HG03108 (cell line): Measurements from ENCODE around the gene PPARG.

Experiments used
- ATAC-seq: cut with Tn5 transposase; IDR thresholded peaks from one replicate; pipeline ENCODE4 v1.9.1; 2021; ENCODE audit warnings: moderate library complexity; ENCODE audit not compliant: unreplicated experiment

Gene PPARG

DNA sequence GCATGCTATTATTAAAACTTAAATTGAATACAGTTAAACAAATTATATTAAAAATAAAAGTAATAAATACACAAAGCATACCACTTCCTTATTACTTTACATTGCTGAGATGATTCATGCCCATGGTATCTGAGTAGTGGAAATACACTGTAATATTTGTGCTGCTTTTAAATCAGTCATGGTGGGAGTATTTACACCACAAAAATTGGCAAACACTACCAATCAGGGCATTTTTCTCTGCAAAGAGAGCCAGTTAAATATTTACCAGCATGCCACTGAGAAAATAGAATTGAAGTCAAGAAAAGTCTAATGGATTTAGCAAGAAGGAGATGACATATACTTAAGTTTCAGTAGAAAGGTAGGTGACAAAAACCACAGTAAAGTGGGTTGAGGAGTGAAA, 19.6 kb downstream of the PPARG start:
- ATAC-seq, result no peak

DNA sequence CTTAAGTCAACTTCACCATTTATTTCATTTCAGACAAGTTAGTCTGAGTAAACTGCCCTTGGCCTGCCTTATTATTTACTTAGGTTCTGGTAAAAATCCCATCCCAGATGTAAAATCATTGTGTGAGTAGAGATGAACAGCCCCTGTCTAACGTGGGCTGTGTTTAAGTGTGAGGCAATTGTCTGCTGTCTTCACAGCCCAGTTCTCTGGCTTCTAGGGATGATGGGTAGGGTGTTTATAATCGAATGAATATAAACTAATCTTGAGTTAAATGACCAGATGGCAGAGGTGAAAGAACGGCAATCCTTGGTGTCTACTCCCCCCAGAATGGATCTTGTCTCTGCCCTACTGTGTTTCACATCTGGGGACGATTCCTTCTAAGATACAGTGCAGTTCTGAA, 20.8 kb downstream of the PPARG start:
- ATAC-seq, result no peak

DNA sequence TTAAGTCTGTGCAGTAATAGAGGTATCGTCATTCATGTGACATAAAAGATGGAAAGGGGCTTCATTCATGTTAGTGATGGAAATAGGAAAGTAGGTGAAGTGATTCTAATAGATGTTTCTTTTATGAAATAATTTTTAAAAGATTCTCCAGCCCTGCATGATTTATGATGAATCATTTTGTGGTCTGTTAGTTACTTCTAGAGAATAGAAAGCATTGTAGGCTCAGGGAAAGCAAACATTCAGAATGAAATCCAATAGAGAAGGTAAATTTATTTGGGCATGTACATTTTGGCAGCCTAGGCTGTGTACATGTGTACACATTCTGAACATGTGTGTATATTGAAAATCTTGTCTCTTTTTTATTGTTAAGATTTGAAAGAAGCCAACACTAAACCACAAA, 23.1 kb downstream of the PPARG start:
- ATAC-seq, result no peak

DNA sequence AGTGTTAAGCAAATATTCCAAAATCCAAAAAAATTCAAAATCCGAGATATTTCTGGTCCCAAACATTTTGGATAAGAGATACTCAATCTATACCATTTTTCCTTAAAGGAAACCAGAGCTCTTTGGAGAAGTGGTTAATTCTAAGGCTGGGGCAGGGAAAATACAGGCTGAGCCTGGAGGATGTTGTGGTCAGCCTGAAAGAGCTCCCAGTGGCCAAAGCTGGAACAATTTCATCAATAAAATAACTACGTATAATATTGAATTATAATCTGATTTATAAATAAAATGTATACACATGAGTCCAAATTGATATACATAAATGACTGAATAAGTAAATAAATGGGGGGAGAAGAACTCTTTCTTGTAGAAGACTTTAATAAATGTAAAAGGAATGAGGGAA, 24.6 kb downstream of the PPARG start:
- no peak for ATAC-seq

DNA sequence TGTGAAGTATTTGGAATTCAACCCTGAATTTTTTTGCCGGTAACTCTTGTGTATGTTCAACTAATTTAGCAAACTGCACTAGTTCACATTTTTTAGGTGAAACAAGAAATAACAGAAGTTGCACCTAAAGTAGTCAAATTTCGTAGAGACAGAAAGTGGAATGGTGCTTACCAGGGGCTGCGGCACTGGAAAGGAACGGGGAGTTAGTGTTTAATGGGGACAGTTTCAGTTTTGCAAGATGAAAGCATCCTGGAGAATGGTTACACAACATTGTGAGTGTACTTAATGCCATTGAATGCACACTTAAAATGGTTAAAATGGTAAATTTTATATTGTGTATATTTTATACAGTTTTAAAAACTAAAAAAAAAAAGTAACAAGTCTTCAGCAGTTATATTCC, 27.4 kb downstream of the PPARG start:
- no peak for ATAC-seq

DNA sequence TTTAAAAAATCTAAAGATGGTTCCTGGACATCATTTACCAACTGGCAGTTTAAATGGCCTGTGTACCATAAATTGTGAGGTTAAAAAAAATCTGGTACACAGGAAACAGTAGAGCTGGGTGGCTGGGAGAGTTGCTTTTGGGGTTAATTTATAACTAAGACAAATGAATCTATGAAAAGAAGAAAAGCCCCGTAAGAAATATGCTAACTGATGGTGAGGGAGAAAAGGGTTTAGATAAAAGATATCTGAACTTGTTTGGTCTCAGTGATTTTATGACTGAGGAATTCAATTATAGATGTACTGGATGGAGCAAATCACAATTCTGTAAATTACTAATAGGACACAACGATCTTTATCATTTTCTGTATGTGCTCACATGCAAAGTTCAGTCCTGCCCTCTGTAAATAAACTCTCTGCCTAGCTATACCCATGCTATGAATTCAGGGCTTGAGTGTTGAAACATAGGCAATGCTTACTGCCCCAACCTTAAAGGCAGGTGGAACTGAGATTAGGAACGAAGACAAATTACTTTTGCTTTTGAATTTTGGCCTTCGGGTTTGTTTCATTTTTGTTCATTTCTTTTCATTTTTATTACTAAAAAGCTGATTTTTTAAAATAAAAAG, 28.0 kb downstream of the PPARG start:
- no peak for ATAC-seq

DNA sequence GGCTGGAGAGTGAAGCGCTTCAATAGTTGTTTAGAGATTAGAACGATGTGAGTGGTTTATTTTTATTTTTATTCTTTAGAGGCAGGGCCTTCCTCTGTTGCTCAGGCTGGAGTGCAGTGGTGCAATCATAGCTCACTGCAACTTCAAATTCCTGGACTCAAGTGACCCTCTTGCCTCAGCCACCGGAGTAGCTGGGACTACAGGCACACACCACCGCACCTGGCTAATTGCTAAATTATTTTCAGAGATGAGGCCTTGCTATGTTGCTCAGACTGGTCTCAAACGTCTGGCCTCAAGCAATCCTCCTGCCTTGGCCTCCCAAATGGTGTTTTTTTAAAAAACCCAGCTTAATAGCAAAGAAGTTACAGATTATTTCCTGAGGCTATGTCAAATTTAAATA, 29.0 kb downstream of the PPARG start:
- no peak for ATAC-seq

DNA sequence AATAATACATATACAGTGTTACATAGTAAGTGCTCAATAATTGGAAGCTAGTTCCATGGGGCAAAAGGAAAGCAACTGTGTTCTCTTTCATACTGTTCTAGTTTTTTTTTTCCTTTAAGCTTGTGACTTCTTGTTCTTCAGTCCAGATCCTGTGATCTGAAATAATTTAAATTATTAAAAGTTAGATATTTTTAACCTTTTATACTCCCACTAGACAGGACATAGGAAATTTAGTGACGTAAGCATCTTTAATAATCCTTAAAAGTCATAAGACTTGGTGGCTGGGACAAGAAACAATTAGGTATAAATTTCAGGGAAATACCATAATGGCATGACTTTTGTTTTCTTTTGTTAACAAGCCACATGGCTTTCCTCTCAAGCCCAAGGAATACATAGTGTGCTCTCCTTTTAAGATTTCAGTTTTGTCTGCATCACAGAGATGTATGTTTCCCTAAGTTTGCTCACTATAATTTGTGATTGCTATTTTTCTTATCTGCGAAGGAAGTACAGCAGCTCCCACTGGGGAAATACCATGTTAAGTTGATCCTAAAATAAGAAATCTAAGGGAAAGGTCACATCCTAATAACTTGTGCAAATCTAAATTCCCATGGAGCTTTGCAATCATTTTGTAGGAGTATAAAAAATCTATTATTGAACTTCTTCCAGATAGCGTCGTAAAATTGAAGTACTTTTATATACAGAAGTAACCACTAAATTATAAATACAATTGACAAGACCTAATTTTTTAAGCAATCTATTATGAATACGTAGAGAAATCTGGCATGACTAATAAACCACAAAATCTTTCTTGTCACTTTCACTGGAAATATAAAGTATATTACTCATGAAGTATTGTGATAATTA, 30.1 kb downstream of the PPARG start:
- no peak for ATAC-seq

DNA sequence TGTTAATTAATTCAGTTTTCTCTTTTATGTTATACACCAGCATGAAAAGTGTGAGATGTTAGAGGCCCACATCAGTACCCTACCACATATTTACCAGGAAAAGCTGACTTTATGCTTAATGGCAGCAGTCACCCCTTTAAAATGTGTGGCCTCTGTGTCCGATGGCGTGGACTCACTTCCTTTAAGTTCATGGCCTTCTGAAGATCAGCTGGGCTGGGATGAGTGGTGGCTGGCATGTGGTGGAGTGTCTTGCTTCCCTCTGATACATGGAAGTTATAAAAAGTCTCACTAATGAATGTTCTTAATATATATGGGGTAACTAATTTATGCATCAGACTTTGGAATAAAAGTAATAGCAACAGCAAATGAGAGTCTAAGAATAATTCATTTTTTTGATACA, 32.1 kb downstream of the PPARG start:
- ATAC-seq, result no peak

DNA sequence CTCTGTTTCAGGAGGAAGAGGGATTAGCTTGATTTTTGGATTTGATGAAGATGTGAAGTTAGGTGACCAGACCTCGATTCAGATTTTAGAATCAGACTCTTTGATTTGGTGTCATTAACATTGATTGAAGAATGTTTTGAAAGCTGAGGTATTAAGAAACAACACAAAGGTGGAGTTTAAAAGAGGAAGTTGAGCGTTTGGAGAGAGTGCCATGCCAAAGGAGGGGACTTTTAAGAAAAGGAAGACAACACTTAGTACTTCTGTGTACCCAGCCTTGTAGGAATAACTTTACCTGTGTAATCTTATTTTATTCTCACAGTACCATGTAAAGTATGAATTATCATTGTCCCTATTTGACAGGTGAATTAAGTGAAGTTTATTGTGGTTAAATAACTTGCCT, 34.4 kb downstream of the PPARG start:
- no peak for ATAC-seq

DNA sequence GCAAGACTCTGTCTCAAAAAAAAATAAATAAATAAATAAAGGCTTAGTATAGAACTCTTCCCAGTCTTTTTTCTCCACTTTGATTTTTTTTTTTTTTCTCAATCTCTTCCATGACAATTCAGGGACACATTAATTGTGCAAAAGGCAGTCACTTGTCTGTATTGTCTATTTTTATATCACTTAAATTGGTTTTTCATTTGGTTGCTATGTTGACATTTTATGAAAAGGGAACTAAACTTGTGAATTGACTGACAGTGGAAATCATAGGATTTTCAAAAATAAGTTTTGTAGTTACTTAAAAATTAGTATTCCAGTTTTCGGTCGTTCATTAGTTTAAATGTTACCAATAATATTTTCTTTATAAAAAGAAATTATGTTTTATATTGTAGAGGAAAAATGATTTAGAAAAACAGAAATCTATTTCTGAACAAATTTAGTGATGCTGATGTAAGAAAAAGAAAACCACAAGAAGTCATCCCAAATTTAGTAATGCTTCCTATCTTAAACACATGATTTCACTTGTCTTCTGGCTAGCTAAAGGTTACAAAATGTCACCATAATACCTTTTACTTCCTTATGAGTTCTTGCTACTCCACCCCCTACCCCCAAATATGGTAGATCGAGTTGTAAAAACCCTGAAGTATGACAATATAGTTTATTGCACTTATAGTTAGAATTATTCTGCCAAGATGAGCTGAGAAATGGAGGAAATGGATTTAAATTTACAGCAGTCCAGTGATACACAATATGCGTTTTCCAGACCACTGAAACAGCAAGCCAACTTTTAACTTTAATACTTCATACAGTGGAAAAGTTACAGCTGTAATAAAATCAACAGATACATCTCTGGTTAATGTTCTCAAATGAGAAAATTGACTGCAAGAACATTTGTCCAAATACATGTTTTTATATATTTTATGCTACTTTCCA, 37.0 kb downstream of the PPARG start:
- ATAC-seq, result no peak

DNA sequence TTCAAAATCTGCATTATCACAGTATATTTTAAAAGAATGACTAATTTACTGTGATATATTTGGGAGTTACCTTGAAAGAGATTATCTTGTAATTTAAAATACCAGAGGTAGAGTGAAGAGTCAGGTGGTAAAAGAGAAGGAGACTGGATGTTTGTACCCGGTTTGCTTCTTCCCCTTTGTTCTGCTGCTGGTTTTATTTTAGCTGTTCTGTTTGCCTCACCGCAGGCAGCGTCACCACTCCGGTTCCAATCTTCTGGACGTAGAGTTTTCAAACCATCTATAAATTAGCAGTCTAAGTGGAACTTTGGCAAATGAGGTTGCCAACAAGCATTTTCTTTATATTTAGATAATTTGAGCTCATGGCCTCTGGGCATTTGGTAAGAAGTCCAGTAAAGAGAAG, 38.2 kb downstream of the PPARG start:
- ATAC-seq, result no peak

DNA sequence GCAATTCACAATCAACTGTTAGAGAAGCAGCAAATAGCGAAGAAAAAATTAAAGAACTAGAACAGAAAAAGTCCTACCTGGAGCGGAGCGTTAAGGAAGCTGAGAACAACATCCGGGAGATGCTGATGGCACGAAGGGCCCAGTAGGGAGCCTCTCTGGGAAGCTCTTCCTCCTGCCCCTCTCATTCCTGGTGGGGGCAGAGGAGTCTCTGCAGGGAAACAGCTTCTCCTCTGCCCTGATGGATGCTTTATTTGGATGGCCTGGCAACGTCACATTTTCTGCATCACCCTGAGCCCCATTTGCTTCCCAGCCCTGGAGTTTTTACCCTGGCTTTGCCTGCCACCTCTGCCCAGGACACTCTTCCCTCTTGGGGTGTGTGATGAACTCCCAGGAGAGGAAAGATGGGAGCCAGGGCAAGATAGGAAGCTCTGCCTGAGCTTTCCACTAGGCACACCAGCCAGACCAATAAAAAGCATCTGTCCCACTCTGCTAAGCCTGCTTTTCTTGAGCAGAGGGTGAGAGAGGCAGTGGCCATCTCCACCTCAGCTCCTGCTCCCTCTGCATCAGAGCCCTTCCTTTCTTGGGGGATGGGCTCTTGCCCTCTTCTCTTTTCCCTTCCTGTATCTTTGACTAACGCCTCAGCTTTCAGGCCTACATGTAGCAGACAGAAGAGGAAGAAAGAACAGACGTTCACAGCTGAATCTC, 39.4 kb downstream of the PPARG start:
- no peak for ATAC-seq

DNA sequence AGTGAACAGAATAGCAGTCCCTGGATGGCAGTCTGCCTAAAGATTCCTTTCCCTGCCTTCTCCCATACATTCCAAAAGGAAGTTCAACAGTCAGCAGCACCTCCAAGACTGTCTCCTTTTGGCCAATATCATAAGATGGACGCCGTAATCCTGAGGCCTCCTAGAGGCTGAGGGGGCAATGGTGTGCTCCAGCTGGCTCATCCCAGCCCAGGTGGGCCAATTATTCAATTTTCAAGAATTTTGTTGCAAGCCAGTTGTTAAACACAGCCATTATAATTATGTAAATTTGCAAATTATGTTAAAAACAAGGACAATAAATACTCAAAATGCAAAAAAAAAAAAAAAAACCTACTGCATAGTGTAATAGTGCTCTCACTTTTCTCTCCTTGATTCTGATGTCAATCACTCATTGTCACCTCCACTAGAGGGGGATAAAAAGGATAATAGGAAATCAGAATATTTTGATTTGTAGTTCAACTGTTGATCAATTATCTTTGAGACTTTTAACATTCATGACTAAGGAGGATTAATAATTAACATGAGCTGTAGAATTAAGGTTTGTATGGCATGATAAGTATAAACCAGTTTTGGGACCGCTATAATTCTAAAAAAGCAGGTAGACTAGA, 40.1 kb downstream of the PPARG start:
- ATAC-seq, result no peak

DNA sequence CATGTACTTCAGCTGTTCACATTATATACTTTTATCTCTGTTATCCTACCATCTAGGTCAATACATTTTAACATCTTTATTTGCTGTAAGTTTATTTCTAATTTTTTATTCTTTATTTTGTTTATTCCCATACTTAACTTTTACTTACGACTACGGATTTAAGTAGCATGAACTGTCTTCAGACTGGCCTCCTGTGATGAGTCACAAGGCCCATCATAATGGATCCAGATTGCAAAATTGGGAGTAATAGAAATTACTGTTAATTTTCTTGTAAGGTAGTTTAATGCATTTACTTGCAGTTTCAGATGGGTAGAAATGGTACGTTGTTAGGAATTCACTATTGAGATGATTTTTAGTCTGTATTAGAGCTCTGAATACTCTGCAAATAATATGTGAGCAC, 45.9 kb downstream of the PPARG start:
- ATAC-seq, result no peak

DNA sequence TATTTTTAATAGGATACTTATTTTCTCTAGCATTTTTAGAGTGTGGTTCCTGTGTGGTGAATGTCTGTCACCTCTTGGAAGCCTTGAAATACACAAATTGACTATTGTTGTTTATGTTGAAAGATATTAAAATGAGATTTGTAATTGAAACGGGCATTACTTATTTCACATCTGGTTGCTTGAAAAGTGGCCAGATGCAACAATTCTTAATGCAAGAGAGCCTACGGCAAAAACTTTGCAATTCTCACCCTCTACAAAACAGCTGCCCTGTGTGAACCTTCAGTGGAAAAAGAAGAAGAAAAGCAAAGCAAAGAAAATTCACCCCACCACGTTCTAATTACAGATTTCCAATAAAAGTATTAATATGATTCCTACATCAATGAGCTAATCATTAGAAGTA, 46.6 kb downstream of the PPARG start:
- no peak for ATAC-seq

DNA sequence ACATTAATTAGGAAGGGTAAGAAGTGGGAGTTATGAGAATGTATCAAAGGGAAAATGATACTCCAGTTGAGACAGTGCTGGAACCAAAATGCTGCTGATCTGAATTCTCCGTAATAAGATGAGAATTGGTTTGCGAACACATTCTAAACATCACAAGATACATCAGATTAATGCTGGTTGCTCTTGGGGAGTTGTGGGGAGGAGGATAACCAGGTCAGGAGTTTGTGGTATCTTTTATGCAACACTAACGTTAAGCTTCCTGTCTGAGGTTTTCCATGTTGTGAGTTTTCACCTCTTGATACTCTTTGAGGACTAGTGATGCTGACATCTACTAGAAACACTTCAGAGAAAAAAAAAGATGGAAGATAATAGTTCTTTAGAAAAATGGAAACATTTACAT, 47.2 kb downstream of the PPARG start:
- ATAC-seq, result no peak

DNA sequence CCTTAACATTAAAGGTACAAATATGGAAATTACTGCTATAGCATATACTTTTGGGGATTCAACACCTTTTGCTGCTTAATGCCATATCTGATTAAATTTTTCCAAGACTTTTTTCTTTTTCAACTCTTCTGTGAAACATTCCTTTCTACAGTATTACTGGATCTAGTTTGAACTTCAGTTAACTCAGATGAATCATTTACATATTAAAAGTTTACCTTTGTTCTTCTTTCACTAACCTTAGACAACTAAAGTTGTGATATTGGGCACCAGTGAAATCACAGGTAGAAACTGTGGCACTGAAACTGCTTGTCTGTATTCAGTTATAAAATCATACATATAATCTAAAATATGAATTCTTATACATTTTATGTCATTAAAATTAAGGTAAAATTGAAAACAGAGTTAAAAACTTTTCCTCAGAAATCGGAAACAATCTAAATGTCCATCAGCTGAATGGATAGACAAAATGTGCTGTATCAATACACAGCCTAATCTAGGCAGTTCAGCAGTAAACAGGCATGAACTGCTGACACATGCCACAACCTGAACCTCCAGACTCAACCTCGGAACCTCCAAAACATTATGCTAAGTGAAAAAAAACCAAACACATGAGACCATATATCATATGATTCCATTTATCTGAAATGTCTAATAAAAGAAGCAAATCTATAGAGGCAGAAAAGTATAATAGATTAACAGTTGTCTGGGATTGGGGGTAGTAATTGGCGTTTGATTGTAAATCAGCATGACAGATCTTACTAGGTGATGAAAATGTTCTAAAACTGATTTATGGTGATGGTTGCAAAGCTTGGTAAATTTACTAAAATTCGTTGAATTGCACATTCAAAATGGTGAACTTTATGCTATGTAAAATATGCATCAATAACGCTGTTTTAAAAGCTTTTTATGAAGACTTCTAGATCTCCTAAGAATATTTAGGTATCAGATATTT, 50.0 kb downstream of the PPARG start:
- ATAC-seq, result no peak

DNA sequence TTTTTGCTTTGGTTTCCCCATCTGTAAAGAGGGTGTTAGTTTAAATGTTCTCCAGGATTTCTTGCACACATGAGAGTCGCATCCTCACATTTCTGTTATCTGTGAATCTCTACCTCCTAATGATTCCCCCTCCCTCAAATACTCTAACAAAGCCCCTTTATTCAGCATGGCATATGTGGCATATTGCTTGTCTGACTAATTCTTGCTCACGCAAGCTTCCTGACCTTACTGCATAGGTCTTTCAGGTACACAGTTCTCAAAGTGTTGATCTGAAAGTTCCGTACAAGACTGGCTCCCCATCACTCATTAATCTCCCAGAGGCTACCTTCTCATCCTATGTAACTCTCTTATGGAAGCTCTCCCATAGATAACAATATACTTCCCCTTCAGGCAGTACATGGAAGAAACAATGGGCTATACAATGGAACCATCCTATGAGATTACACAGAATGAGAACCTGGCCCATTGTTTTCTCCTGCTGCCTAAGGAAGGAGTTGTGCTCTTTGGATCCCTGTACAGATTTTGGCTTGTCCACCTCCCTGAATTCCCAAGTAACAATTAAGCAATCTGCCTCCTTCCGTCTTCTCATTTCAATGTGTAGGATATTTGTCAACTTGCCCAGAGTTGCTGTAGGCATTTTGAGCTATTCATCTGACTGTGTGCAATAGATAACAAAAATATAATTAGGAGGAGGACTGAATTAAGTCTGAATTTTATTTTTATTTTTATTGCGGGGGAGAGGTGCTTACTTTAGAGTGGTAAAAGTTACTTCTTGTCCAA, 51.0 kb downstream of the PPARG start:
- no peak for ATAC-seq
